ENCODE measurements around the gene AGAP2.

AGAP2 gene

GRCh38 chr12:57755194-57755453 is 16.6 kb upstream of the AGAP2 start:
- peaks cover 13 to 47% of the 10 kb centered on the region in 2 experiments for H3K36me3 ChIP-seq (ENCODE audit: control insufficient read depth in 2 of 2, insufficient read depth in 1 of 2, low read length in 2 of 2)
- peaks cover 16% of the 10 kb centered on the region for H3K4me1 ChIP-seq (ENCODE audit: control insufficient read depth, insufficient read depth, low read length)
- ChIA-PET CTCF (interaction anchor here (2.4 kb wide), 1 partner anchor 11 kb away, joined by 26 read pairs; the partner anchor contains the start of gene CYP27B1), POLR2A (interaction anchor here (0.7 to 1.4 kb wide), 3 partner anchors 8 to 34 kb away, joined by 3 to 4 read pairs (median 3); partner anchors contain the start of genes EEF1AKMT3 and METTL1)
- H3K4me3 ChIP-seq (ENCODE audit: low read depth, low read length): peak overlapping the region; percentile 63
- no peak overlapping the region for H3K27ac ChIP-seq (ENCODE audit: extremely low read depth, low read depth, low read length)
- H3K9me3 ChIP-seq (ENCODE audit: control insufficient read depth, insufficient read depth, low read depth, low read length): no peaks in the 10 kb centered on the region
- TF ChIP-seq GLIS1 (tag by site-specific recombination; IDR thresholded peaks at IDR 0.05) (no peak), ZNF670 (tag by site-specific recombination; IDR thresholded peaks at IDR 0.05; ENCODE audit: low read depth) (no peak), ZBTB8A (tag by site-specific recombination; IDR thresholded peaks at IDR 0.05) (no peak), ZBTB48 (tag by site-specific recombination; IDR thresholded peaks at IDR 0.05) (no peak), ZNF473 (tag by site-specific recombination; IDR thresholded peaks at IDR 0.05) (no peak), YY1 (tag by site-specific recombination; IDR thresholded peaks at IDR 0.05) (0 out of 2 replicates have a peak, but pooled peaks have one; percentile 25), REPIN1 (tag by site-specific recombination; IDR thresholded peaks at IDR 0.05; ENCODE audit: low read depth) (no peak), ZBTB1 (tag by site-specific recombination; IDR thresholded peaks at IDR 0.05) (no peak)

GRCh38 chr12:57754411-57755193 is 16.1 kb upstream of the AGAP2 start, which contains the start of gene MARCHF9:
Gene MARCHF9 (plus strand): TSS chr12:57755103. CDS start chr12:57755529, 426 bp downstream.
- peaks cover 16% of the 10 kb centered on the region for H3K4me1 ChIP-seq (ENCODE audit: control insufficient read depth, insufficient read depth, low read length)
- H3K36me3 ChIP-seq (ENCODE audit: control insufficient read depth in 2 of 2, insufficient read depth in 1 of 2, low read length in 2 of 2): peaks cover 16 to 46% of the 10 kb centered on the region in 2 experiments
- H3K4me3 ChIP-seq (ENCODE audit: low read depth, low read length): peak within 1 kb of the TSS; percentile 63
- ChIA-PET POLR2A (interaction anchor here (0.5 to 1.4 kb wide), 3 partner anchors 17 to 1832 kb away, joined by 3 to 4 read pairs (median 4); partner anchors contain the start of genes EEF1AKMT3 and METTL1), CTCF (interaction anchor here (2.4 kb wide), 1 partner anchor 12 kb away, joined by 26 read pairs; the partner anchor contains the start of gene CYP27B1)
- H3K9me3 ChIP-seq (ENCODE audit: control insufficient read depth, insufficient read depth, low read depth, low read length): no peaks in the 10 kb centered on the region
- peak within 1 kb of the TSS; percentile 69; the same call in 1 of the 2 replicates for H3K27ac ChIP-seq (ENCODE audit: extremely low read depth, low read depth, low read length)
- TF ChIP-seq ZNF274 (IDR thresholded peaks at IDR 0.05; ENCODE audit: low read length) (no peak), ZNF274 (tag by site-specific recombination; IDR thresholded peaks at IDR 0.05; ENCODE audit: borderline replicate concordance) (no peak), ZBTB20 (tag by site-specific recombination; IDR thresholded peaks at IDR 0.05) (peak; percentile 69), ZNF664 (tag by site-specific recombination; IDR thresholded peaks at IDR 0.05) (no peak), KLF17 (tag by site-specific recombination; IDR thresholded peaks at IDR 0.05) (peak; percentile 97), ZEB2 (tag by site-specific recombination; IDR thresholded peaks at IDR 0.05) (peak; percentile 92), ZNF580 (tag by site-specific recombination; IDR thresholded peaks at IDR 0.05) (0 out of 2 replicates have a peak, but pooled peaks have one; percentile 58), GLIS1 (tag by site-specific recombination; IDR thresholded peaks at IDR 0.05) (peak; percentile 36), IKZF3 (tag by site-specific recombination; IDR thresholded peaks at IDR 0.05) (peak; percentile 17; the same call in 1 of the 2 replicates), ZNF423 (tag by site-specific recombination; IDR thresholded peaks at IDR 0.05) (peak; percentile 26; the same call in 1 of the 2 replicates), ZNF404 (tag by site-specific recombination; IDR thresholded peaks at IDR 0.05) (no peak), ZNF561 (tag by site-specific recombination; IDR thresholded peaks at IDR 0.05; ENCODE audit: borderline replicate concordance) (no peak), KLF16 (tag by site-specific recombination; IDR thresholded peaks at IDR 0.05) (no peak; the same call in 1 of the 2 replicates), KLF10 (tag by site-specific recombination; IDR thresholded peaks at IDR 0.05) (no peak), ZNF10 (tag by site-specific recombination; IDR thresholded peaks at IDR 0.05) (no peak; the same call in 1 of the 2 replicates), ZNF132 (tag by site-specific recombination; IDR thresholded peaks at IDR 0.05; ENCODE audit: borderline replicate concordance) (no peak), ZNF701 (tag by site-specific recombination; IDR thresholded peaks at IDR 0.05) (no peak), ZBTB1 (tag by site-specific recombination; IDR thresholded peaks at IDR 0.05) (0 out of 2 replicates have a peak, but pooled peaks have one; percentile 35), PRDM1 (tag by site-specific recombination; IDR thresholded peaks at IDR 0.05) (peak; percentile 49; the same call in 1 of the 2 replicates), ZNF302 (tag by site-specific recombination; IDR thresholded peaks at IDR 0.05; ENCODE audit: low read depth) (no peak), GFI1B (tag by site-specific recombination; IDR thresholded peaks at IDR 0.05) (no peak)
- TF ChIP-seq, protein P1, sequence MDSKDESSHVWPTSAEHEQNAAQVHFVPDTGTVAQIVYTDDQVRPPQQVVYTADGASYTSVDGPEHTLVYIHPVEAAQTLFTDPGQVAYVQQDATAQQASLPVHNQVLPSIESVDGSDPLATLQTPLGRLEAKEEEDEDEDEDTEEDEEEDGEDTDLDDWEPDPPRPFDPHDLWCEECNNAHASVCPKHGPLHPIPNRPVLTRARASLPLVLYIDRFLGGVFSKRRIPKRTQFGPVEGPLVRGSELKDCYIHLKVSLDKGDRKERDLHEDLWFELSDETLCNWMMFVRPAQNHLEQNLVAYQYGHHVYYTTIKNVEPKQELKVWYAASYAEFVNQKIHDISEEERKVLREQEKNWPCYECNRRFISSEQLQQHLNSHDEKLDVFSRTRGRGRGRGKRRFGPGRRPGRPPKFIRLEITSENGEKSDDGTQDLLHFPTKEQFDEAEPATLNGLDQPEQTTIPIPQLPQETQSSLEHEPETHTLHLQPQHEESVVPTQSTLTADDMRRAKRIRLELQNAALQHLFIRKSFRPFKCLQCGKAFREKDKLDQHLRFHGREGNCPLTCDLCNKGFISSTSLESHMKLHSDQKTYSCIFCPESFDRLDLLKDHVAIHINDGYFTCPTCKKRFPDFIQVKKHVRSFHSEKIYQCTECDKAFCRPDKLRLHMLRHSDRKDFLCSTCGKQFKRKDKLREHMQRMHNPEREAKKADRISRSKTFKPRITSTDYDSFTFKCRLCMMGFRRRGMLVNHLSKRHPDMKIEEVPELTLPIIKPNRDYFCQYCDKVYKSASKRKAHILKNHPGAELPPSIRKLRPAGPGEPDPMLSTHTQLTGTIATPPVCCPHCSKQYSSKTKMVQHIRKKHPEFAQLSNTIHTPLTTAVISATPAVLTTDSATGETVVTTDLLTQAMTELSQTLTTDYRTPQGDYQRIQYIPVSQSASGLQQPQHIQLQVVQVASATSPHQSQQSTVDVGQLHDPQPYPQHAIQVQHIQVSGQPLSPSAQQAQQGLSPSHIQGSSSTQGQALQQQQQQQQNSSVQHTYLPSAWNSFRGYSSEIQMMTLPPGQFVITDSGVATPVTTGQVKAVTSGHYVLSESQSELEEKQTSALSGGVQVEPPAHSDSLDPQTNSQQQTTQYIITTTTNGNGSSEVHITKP (tag by site-specific recombination; IDR thresholded peaks at IDR 0.05): peak; percentile 92
- TF ChIP-seq, protein P2, sequence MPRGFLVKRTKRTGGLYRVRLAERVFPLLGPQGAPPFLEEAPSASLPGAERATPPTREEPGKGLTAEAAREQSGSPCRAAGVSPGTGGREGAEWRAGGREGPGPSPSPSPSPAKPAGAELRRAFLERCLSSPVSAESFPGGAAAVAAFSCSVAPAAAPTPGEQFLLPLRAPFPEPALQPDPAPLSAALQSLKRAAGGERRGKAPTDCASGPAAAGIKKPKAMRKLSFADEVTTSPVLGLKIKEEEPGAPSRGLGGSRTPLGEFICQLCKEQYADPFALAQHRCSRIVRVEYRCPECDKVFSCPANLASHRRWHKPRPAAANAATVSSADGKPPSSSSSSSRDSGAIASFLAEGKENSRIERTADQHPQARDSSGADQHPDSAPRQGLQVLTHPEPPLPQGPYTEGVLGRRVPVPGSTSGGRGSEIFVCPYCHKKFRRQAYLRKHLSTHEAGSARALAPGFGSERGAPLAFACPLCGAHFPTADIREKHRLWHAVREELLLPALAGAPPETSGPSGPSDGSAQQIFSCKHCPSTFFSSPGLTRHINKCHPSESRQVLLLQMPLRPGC (tag by site-specific recombination; IDR thresholded peaks at IDR 0.05): peak; percentile 18; the same call in 1 of the 2 replicates
